ENCODE results near the gene WDR93.
"Not testable (repeated sequence)": the region's sequence is repeated elsewhere in the genome, so short reads cannot be mapped to it uniquely, and the experiment has no call there.

The WDR93 gene

GRCh38 chr15:89685995-89686394 is 4.6 kb upstream of the WDR93 start:
- H3K27me3 ChIP-seq (ENCODE audit: control insufficient read depth in 1 of 2, insufficient read depth in 2 of 2, low read length in 2 of 2): no peaks in the 10 kb centered on the region
- H3K36me3 ChIP-seq (ENCODE audit: control insufficient read depth in 1 of 2, insufficient read depth in 2 of 2, low read length in 2 of 2): peaks cover 15% of the 10 kb centered on the region in 2 donors
- H3K9ac ChIP-seq (ENCODE audit: low read depth in 1 of 2, low read length in 2 of 2): no peak overlapping the region
- H3K4me3 ChIP-seq (ENCODE audit: low read depth in 1 of 2, low read length in 2 of 2): no peak overlapping the region
- H3K27ac ChIP-seq (ENCODE audit: low read depth, low read length): no peak overlapping the region
- H3K9me3 ChIP-seq (ENCODE audit: control insufficient read depth in 1 of 2, low read length in 2 of 2): no peaks in the 10 kb centered on the region
- H3K4me1 ChIP-seq (ENCODE audit: control insufficient read depth in 1 of 2, insufficient read depth in 2 of 2, low read length in 2 of 2): peaks cover 7 to 11% of the 10 kb centered on the region in 2 donors

GRCh38 chr15:89686522-89686921 is 4.1 kb upstream of the WDR93 start:
- H3K27ac ChIP-seq (ENCODE audit: low read depth, low read length): no peak overlapping the region
- no peak overlapping the region for H3K4me3 ChIP-seq (ENCODE audit: low read depth in 1 of 2, low read length in 2 of 2)
- no peaks in the 10 kb centered on the region for H3K27me3 ChIP-seq (ENCODE audit: control insufficient read depth in 1 of 2, insufficient read depth in 2 of 2, low read length in 2 of 2)
- H3K9me3 ChIP-seq (ENCODE audit: control insufficient read depth in 1 of 2, low read length in 2 of 2): no peaks in the 10 kb centered on the region
- H3K36me3 ChIP-seq (ENCODE audit: control insufficient read depth in 1 of 2, insufficient read depth in 2 of 2, low read length in 2 of 2): peaks cover 15% of the 10 kb centered on the region in 2 donors
- H3K4me1 ChIP-seq (ENCODE audit: control insufficient read depth in 1 of 2, insufficient read depth in 2 of 2, low read length in 2 of 2): peaks cover 3 to 11% of the 10 kb centered on the region in 2 donors
- H3K9ac ChIP-seq (ENCODE audit: low read depth in 1 of 2, low read length in 2 of 2): no peak overlapping the region

GRCh38 chr15:89689930-89690275 is 708 bp upstream of the WDR93 start:
- H3K27ac ChIP-seq (ENCODE audit: low read depth, low read length); H3K9me3 ChIP-seq (ENCODE audit: control insufficient read depth in 1 of 2, low read length in 2 of 2); H3K36me3 ChIP-seq (ENCODE audit: control insufficient read depth in 1 of 2, insufficient read depth in 2 of 2, low read length in 2 of 2); H3K4me1 ChIP-seq (ENCODE audit: control insufficient read depth in 1 of 2, insufficient read depth in 2 of 2, low read length in 2 of 2); H3K27me3 ChIP-seq (ENCODE audit: control insufficient read depth in 1 of 2, insufficient read depth in 2 of 2, low read length in 2 of 2): not testable (repeated sequence)
- peak overlapping the region; percentile 88 to 89 for H3K9ac ChIP-seq (ENCODE audit: low read depth in 1 of 2, low read length in 2 of 2)
- H3K4me3 ChIP-seq (ENCODE audit: low read depth in 1 of 2, low read length in 2 of 2): peak overlapping the region; percentile 92 to 97

GRCh38 chr15:89693091-89693490 is 2.5 kb downstream of the WDR93 start:
- Histone ChIP-seq H3K27me3 (ENCODE audit: control insufficient read depth in 1 of 2, insufficient read depth in 2 of 2, low read length in 2 of 2) (no peaks in the 10 kb centered on the region), H3K4me3 (ENCODE audit: low read depth in 1 of 2, low read length in 2 of 2) (no peak overlapping the region), H3K4me1 (ENCODE audit: control insufficient read depth in 1 of 2, insufficient read depth in 2 of 2, low read length in 2 of 2) (peaks cover 0 to 8% of the 10 kb centered on the region in 2 donors), H3K36me3 (ENCODE audit: control insufficient read depth in 1 of 2, insufficient read depth in 2 of 2, low read length in 2 of 2) (no peaks in the 10 kb centered on the region), H3K9ac (ENCODE audit: low read depth in 1 of 2, low read length in 2 of 2) (no peak overlapping the region), H3K9me3 (ENCODE audit: control insufficient read depth in 1 of 2, low read length in 2 of 2) (no peaks in the 10 kb centered on the region), H3K27ac (ENCODE audit: low read depth, low read length) (no peak overlapping the region)

DNA sequence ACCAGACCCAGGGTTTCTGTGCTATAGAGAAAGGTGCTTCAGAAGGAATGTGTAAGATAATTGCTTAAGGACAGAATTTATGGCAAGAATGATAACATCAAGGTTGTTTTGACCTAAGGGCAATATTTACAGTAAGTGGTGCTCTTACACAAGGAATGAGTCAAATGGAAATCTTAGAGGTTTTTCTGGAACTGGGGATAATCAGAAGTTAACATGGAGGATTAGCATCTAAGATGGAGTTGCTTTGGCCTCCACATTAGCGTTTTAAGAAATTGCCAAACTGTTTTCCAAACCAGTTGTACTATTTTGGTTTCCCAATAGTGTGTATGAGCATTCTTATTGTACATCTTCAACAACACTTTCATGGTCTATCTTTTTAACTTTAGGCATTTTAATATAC is 3.1 kb downstream of the WDR93 start:
- H3K4me3 ChIP-seq (ENCODE audit: low read depth in 1 of 2, low read length in 2 of 2): no peak overlapping the region
- no peaks in the 10 kb centered on the region for H3K27me3 ChIP-seq (ENCODE audit: control insufficient read depth in 1 of 2, insufficient read depth in 2 of 2, low read length in 2 of 2)
- no peak overlapping the region for H3K27ac ChIP-seq (ENCODE audit: low read depth, low read length)
- H3K9ac ChIP-seq (ENCODE audit: low read depth in 1 of 2, low read length in 2 of 2): no peak overlapping the region
- H3K36me3 ChIP-seq (ENCODE audit: control insufficient read depth in 1 of 2, insufficient read depth in 2 of 2, low read length in 2 of 2): no peaks in the 10 kb centered on the region
- H3K4me1 ChIP-seq (ENCODE audit: control insufficient read depth in 1 of 2, insufficient read depth in 2 of 2, low read length in 2 of 2): peaks cover 0 to 8% of the 10 kb centered on the region in 2 donors
- H3K9me3 ChIP-seq (ENCODE audit: control insufficient read depth in 1 of 2, low read length in 2 of 2): no peaks in the 10 kb centered on the region

DNA sequence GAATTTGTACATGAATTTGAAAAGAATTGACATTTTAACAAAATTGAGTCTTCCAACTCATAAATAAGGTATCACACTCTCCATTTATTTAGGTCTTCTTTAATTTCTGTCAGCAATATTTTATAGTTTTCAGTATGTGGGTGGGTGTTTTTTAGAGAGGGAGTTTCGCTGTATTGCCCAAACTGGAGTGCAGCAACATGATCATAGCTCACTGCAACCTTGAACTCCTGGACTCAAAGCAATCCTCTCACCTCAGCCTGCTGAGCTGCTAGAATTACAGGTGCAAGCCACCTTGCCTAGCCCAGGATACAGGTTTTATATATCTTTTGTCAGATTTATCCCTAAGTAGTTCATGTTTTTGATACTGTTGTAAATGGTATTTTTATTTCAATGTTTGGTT is 4.6 kb downstream of the WDR93 start:
- Histone ChIP-seq H3K4me3 (ENCODE audit: low read depth in 1 of 2, low read length in 2 of 2) (no peak overlapping the region), H3K9me3 (ENCODE audit: control insufficient read depth in 1 of 2, low read length in 2 of 2) (no peaks in the 10 kb centered on the region), H3K27me3 (ENCODE audit: control insufficient read depth in 1 of 2, insufficient read depth in 2 of 2, low read length in 2 of 2) (no peaks in the 10 kb centered on the region), H3K36me3 (ENCODE audit: control insufficient read depth in 1 of 2, insufficient read depth in 2 of 2, low read length in 2 of 2) (no peaks in the 10 kb centered on the region), H3K27ac (ENCODE audit: low read depth, low read length) (no peak overlapping the region), H3K4me1 (ENCODE audit: control insufficient read depth in 1 of 2, insufficient read depth in 2 of 2, low read length in 2 of 2) (peaks cover 0 to 4% of the 10 kb centered on the region in 2 donors), H3K9ac (ENCODE audit: low read depth in 1 of 2, low read length in 2 of 2) (no peak overlapping the region)

DNA sequence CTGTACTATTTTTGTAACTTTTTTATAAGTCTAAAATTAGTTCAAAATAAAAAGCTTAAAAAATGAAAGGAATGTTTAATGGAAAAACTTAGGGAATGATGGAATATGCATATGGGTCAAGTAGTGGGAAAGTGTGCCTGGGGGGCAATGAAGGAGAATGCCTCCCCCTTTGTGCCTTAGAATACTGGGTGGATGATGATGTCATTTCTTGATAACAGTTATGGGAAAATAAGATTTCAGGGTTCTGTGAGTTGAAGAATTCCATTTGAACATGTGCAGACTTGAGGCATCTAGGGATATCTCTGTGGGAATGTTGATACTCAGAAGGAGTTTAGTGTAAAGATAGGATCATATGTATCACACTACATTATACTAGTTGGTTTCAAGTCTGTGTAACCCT is 13.8 kb downstream of the WDR93 start:
- Histone ChIP-seq H3K27ac (ENCODE audit: low read depth, low read length) (no peak overlapping the region), H3K27me3 (ENCODE audit: control insufficient read depth in 1 of 2, insufficient read depth in 2 of 2, low read length in 2 of 2) (no peaks in the 10 kb centered on the region), H3K9ac (ENCODE audit: low read depth in 1 of 2, low read length in 2 of 2) (no peak overlapping the region)

DNA sequence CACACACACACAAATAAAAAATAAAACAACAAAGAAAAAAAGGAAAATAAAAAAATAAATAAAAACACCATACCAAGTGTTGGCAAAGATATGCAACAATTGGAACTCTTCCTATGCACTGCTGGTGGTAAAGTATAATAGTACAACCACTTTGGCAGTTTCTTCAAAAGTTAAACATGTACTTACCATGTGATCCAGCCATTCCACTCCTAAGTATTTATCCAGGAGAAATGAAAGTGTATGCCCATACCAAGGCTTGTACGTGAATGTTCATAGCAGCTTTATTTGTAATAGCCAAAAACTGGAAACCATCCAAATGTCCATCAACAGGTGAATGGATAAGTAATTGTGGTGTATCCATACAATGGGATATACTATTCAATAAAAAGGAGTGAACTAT is 17.0 kb downstream of the WDR93 start:
- no peak overlapping the region for H3K4me3 ChIP-seq (ENCODE audit: low read depth in 1 of 2, low read length in 2 of 2)
- no peaks in the 10 kb centered on the region for H3K27me3 ChIP-seq (ENCODE audit: control insufficient read depth in 1 of 2, insufficient read depth in 2 of 2, low read length in 2 of 2)
- H3K9me3 ChIP-seq (ENCODE audit: control insufficient read depth in 1 of 2, low read length in 2 of 2): no peaks in the 10 kb centered on the region
- H3K9ac ChIP-seq (ENCODE audit: low read depth in 1 of 2, low read length in 2 of 2): no peak overlapping the region
- no peaks in the 10 kb centered on the region for H3K36me3 ChIP-seq (ENCODE audit: control insufficient read depth in 1 of 2, insufficient read depth in 2 of 2, low read length in 2 of 2)
- H3K27ac ChIP-seq (ENCODE audit: low read depth, low read length): no peak overlapping the region
- H3K4me1 ChIP-seq (ENCODE audit: control insufficient read depth in 1 of 2, insufficient read depth in 2 of 2, low read length in 2 of 2): no peaks in the 10 kb centered on the region

More for the DNA sequence above, 13.8 kb downstream of the WDR93 start:
- Histone ChIP-seq H3K9me3 (ENCODE audit: control insufficient read depth in 1 of 2, low read length in 2 of 2) (no peaks in the 10 kb centered on the region), H3K4me1 (ENCODE audit: control insufficient read depth in 1 of 2, insufficient read depth in 2 of 2, low read length in 2 of 2) (no peaks in the 10 kb centered on the region), H3K36me3 (ENCODE audit: control insufficient read depth in 1 of 2, insufficient read depth in 2 of 2, low read length in 2 of 2) (no peaks in the 10 kb centered on the region), H3K4me3 (ENCODE audit: low read depth in 1 of 2, low read length in 2 of 2) (no peak overlapping the region)

GRCh38 chr15:89714775-89715174 is 24.2 kb downstream of the WDR93 start:
- Histone ChIP-seq H3K9me3 (ENCODE audit: control insufficient read depth in 1 of 2, low read length in 2 of 2) (no peaks in the 10 kb centered on the region), H3K27me3 (ENCODE audit: control insufficient read depth in 1 of 2, insufficient read depth in 2 of 2, low read length in 2 of 2) (no peaks in the 10 kb centered on the region), H3K9ac (ENCODE audit: low read depth in 1 of 2, low read length in 2 of 2) (no peak overlapping the region), H3K4me3 (ENCODE audit: low read depth in 1 of 2, low read length in 2 of 2) (no peak overlapping the region), H3K36me3 (ENCODE audit: control insufficient read depth in 1 of 2, insufficient read depth in 2 of 2, low read length in 2 of 2) (no peaks in the 10 kb centered on the region), H3K27ac (ENCODE audit: low read depth, low read length) (no peak overlapping the region), H3K4me1 (ENCODE audit: control insufficient read depth in 1 of 2, insufficient read depth in 2 of 2, low read length in 2 of 2) (no peaks in the 10 kb centered on the region)

DNA sequence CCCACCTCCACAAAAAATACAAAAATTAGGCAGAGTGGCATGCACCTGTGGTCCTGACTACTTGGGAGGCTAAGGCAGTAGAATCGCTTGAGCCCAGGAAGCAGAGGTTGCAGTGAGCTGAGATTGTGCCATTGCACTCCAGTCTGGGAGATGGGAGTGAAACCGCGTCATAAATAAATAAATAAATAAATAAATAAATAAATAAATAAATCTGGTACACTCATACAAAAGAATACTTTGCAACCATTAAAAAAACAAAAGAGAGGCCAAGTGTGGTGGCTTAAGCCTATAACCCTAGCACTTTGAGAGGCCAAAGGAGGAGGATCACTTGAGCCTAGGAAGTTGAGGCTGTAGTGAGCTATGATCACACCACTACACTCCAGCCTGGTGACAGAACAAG is 32.4 kb downstream of the WDR93 start:
- no peaks in the 10 kb centered on the region for H3K4me1 ChIP-seq (ENCODE audit: control insufficient read depth in 1 of 2, insufficient read depth in 2 of 2, low read length in 2 of 2)
- H3K9ac ChIP-seq (ENCODE audit: low read depth in 1 of 2, low read length in 2 of 2): no peak overlapping the region
- no peak overlapping the region for H3K27ac ChIP-seq (ENCODE audit: low read depth, low read length)
- H3K9me3 ChIP-seq (ENCODE audit: control insufficient read depth in 1 of 2, low read length in 2 of 2): no peaks in the 10 kb centered on the region
- no peak overlapping the region for H3K4me3 ChIP-seq (ENCODE audit: low read depth in 1 of 2, low read length in 2 of 2)
- no peaks in the 10 kb centered on the region for H3K27me3 ChIP-seq (ENCODE audit: control insufficient read depth in 1 of 2, insufficient read depth in 2 of 2, low read length in 2 of 2)
- no peaks in the 10 kb centered on the region for H3K36me3 ChIP-seq (ENCODE audit: control insufficient read depth in 1 of 2, insufficient read depth in 2 of 2, low read length in 2 of 2)

- Histone ChIP-seq H3K4me1 (ENCODE audit: control insufficient read depth in 1 of 2, insufficient read depth in 2 of 2, low read length in 2 of 2) (no peaks in the 10 kb centered on the region), H3K27ac (ENCODE audit: low read depth, low read length) (no peak overlapping the region), H3K9me3 (ENCODE audit: control insufficient read depth in 1 of 2, low read length in 2 of 2) (no peaks in the 10 kb centered on the region)
Observed at GRCh38 chr15:89724621-89725020, 34.0 kb downstream of the WDR93 start.

More at GRCh38 chr15:89724621-89725020, 34.0 kb downstream of the WDR93 start:
- no peak overlapping the region for H3K4me3 ChIP-seq (ENCODE audit: low read depth in 1 of 2, low read length in 2 of 2)
- H3K27me3 ChIP-seq (ENCODE audit: control insufficient read depth in 1 of 2, insufficient read depth in 2 of 2, low read length in 2 of 2): no peaks in the 10 kb centered on the region
- H3K9ac ChIP-seq (ENCODE audit: low read depth in 1 of 2, low read length in 2 of 2): no peak overlapping the region
- H3K36me3 ChIP-seq (ENCODE audit: control insufficient read depth in 1 of 2, insufficient read depth in 2 of 2, low read length in 2 of 2): no peaks in the 10 kb centered on the region

Measured in duodenal mucosa (tissue), 2 donors.